ENCODE data around the gene TSACC. TPM values are rescaled to one million over a fixed set of nuclear protein-coding genes. Genes with fewer than 3 reads are reported as not detected.

Gene TSACC
- total RNA-seq, 1 donor from 2014 or later: 0.63 TPM

GRCh38 chr1:156359249-156359648 is 20.9 kb downstream of the TSACC start:
- H3K36me3 Mint-ChIP-seq: no peaks in the 10 kb centered on the region
- no peak for DNase-seq (ENCODE audit: extremely low spot score, unreplicated experiment)
- no peak overlapping the region for H3K27ac Mint-ChIP-seq
- H3K4me1 Mint-ChIP-seq (ENCODE audit: unreplicated experiment): peaks cover 6% of the 10 kb centered on the region
- H3K9me3 Mint-ChIP-seq: no peaks in the 10 kb centered on the region
- H3K4me3 Mint-ChIP-seq: no peak overlapping the region
- H3K27me3 Mint-ChIP-seq: peaks cover 61% of the 10 kb centered on the region
- TF ChIP-seq, protein P1, sequence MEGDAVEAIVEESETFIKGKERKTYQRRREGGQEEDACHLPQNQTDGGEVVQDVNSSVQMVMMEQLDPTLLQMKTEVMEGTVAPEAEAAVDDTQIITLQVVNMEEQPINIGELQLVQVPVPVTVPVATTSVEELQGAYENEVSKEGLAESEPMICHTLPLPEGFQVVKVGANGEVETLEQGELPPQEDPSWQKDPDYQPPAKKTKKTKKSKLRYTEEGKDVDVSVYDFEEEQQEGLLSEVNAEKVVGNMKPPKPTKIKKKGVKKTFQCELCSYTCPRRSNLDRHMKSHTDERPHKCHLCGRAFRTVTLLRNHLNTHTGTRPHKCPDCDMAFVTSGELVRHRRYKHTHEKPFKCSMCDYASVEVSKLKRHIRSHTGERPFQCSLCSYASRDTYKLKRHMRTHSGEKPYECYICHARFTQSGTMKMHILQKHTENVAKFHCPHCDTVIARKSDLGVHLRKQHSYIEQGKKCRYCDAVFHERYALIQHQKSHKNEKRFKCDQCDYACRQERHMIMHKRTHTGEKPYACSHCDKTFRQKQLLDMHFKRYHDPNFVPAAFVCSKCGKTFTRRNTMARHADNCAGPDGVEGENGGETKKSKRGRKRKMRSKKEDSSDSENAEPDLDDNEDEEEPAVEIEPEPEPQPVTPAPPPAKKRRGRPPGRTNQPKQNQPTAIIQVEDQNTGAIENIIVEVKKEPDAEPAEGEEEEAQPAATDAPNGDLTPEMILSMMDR (conservative IDR thresholded peaks at IDR 0.05): no peak

DNA sequence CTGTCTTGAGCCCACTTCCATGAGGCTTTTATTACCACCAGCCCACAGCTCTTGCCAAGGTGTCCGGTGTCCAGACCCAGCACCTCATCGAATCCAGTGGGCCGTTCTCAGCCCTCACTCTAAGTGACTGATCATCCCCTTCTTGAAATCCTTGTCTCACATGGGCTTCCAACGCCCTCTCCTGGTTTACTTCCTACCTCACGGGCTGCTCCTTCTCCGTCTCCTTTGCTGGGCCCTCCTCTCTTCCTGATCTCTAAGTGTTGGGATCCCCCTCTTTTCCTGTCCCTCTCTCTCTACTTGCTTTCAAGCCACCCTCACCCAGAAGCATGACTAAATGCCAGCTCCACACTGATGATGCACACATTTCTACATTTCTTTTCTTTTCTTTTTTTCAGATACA is 21.6 kb downstream of the TSACC start:
- H3K4me3 Mint-ChIP-seq: no peak overlapping the region
- no peak for DNase-seq (ENCODE audit: extremely low spot score, unreplicated experiment)
- H3K27ac Mint-ChIP-seq: no peak overlapping the region
- H3K4me1 Mint-ChIP-seq (ENCODE audit: unreplicated experiment): peaks cover 6% of the 10 kb centered on the region
- no peaks in the 10 kb centered on the region for H3K36me3 Mint-ChIP-seq
- peaks cover 60% of the 10 kb centered on the region for H3K27me3 Mint-ChIP-seq
- H3K9me3 Mint-ChIP-seq: no peaks in the 10 kb centered on the region
- TF ChIP-seq, protein P1 (conservative IDR thresholded peaks at IDR 0.05): peak; percentile 29

DNA sequence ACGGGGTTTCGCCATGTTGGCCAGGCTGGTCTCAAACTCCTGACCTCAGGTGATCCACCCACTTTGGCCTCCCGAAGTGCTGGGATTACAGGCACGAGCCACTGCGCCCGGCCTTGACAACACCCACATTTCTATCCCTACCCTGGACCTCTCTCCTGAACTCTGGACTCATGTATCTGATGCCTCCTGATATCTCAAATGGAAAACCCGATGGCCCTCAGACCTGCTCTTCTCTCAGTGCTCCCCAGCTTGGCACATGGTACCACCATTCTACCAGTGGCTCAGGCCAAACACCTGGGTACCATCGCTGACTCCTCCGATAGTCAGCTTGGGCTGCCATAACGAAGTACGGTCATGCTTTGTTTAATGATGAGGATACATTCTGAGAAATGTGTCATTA is 22.2 kb downstream of the TSACC start:
- Mint-ChIP-seq H3K4me1 (ENCODE audit: unreplicated experiment) (peaks cover 6% of the 10 kb centered on the region), H3K27ac (no peak overlapping the region), H3K36me3 (no peaks in the 10 kb centered on the region), H3K9me3 (no peaks in the 10 kb centered on the region), H3K27me3 (peaks cover 63% of the 10 kb centered on the region), H3K4me3 (no peak overlapping the region)
- no peak for DNase-seq (ENCODE audit: extremely low spot score, unreplicated experiment)
- TF ChIP-seq, protein P1 (conservative IDR thresholded peaks at IDR 0.05): no peak

- Mint-ChIP-seq H3K27ac (no peak overlapping the region), H3K4me3 (no peak overlapping the region), H3K36me3 (no peaks in the 10 kb centered on the region), H3K9me3 (no peaks in the 10 kb centered on the region), H3K4me1 (ENCODE audit: unreplicated experiment) (peaks cover 9% of the 10 kb centered on the region), H3K27me3 (peaks cover 49% of the 10 kb centered on the region)
- TF ChIP-seq, protein P1 (conservative IDR thresholded peaks at IDR 0.05): no peak
- no peak for DNase-seq (ENCODE audit: extremely low spot score, unreplicated experiment)
Observed at GRCh38 chr1:156365754-156366153, 27.4 kb downstream of the TSACC start.

GRCh38 chr1:156366378-156367166 is 28.2 kb downstream of the TSACC start:
- no peak for DNase-seq (ENCODE audit: extremely low spot score, unreplicated experiment)
- H3K4me3 Mint-ChIP-seq: no peak overlapping the region
- no peak overlapping the region for H3K27ac Mint-ChIP-seq
- H3K9me3 Mint-ChIP-seq: no peaks in the 10 kb centered on the region
- TF ChIP-seq, protein P1 (conservative IDR thresholded peaks at IDR 0.05): no peak
- no peaks in the 10 kb centered on the region for H3K36me3 Mint-ChIP-seq
- peaks cover 9% of the 10 kb centered on the region for H3K4me1 Mint-ChIP-seq (ENCODE audit: unreplicated experiment)
- peaks cover 56% of the 10 kb centered on the region for H3K27me3 Mint-ChIP-seq
